Fibroblast of lung (primary cell): ENCODE results near the gene PRPF40B.

Experiments
- CTCF ChIP-seq, 2 donors: IDR thresholded peaks in 1 of 2; conservative IDR thresholded peaks in 1 of 2; 1 replicate in 1 of 2; 2 replicates in 1 of 2; pipeline ENCODE4 v1.5.1; 2011 to 2012; ENCODE audit warnings: low read length in 2 of 2, control low read depth in 1 of 2, inconsistent platforms in 1 of 2, low read depth in 1 of 2, mild to moderate bottlenecking in 1 of 2
- EZH2 ChIP-seq: IDR thresholded peaks from 2 replicates; pipeline ENCODE4 v1.5.1; 2012; ENCODE audit warnings: low read length, control low read depth, mild to moderate bottlenecking; ENCODE audit errors: missing control alignments

- TF ChIP-seq CTCF (conservative IDR thresholded peaks at IDR 0.05 in 1 of 2, IDR thresholded peaks at IDR 0.05 in 1 of 2; ENCODE audit: low read depth in 1 of 2, low read length in 2 of 2) (no peak), EZH2 (no peak)
Measured at GRCh38 chr12:49615725-49616124, 7.6 kb upstream of the PRPF40B start.
